DOHH2 (cell line): ENCODE measurements around the gene CACNA2D3.

Source experiments
- CTCF ChIP-seq: fragments of 200-600 bp; sonication (generic); IDR thresholded peaks from one replicate; pipeline ENCODE4 v1.5.1; 2014; ENCODE audit warnings: antibody characterized with exemption, mild to moderate bottlenecking, low read depth, low read length; ENCODE audit not compliant: poor library complexity, severe bottlenecking
- EZH2phosphoT487 ChIP-seq: fragments of 200-600 bp; sonication (generic); IDR thresholded peaks from 2 replicates; pipeline ENCODE4 v1.6.1; 2017; ENCODE audit warnings: borderline replicate concordance, mild to moderate bottlenecking, antibody characterized with exemption, low read length, moderate library complexity, mixed read lengths

GRCh38 chr3:54604495-54604894 is 482.1 kb downstream of the CACNA2D3 start:
- no peak for TF ChIP-seq EZH2phosphoT487
- no peak for TF ChIP-seq CTCF
